ENCODE data around the gene VPS13D. TPM values are rescaled to one million over a fixed set of nuclear protein-coding genes. Genes with fewer than 3 reads are reported as not detected.
"Not testable (repeated sequence)": the region's sequence is repeated elsewhere in the genome, so short reads cannot be mapped to it uniquely, and the experiment has no call there.

Gene VPS13D
- total RNA-seq, 2 experiments from 2014 or later, result 24.7 to 25.9 TPM

DNA sequence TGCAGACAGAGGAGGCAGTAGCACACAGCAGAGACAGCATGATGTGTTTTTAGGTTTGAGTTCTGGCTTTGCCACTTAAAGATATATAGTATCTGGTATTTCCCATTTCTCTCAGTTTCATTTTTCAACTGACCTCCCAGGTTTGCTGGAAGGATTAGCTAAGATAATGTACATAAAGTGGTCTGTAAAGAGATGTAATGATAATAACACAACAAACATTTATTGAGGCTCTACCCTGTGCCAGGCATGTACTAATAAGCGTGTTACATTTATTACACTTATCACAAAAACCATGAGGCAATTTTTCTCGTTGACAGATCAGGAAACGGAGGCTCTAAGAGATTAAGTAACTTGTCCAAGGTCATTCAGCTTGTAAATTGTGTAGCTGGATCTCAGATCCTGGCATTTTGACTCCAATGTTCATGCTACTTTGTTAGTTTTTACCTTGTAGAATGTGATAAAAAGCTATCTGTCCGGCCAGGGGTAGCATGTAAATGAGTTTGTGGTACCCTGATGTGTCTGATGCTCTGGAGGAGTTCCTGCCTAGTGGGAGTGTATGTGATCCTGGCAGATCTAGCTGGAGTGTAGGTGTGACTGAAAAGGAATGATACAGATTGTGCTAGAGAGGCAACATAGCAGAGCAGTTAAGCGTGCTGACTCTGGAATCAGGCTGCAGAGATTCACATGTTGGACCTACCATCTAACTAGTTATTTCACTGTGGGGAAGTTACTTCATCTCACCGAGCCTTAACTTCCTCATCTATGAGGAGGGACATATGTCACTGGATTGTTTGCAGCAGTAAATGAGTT lies 146.6 kb downstream of the VPS13D start:
- CTCF ChIA-PET, result interaction anchor here (0.7 kb wide), 1 partner anchor 9 kb away, joined by 3 read pairs; no protein-coding TSS in a partner anchor
- POLR2A ChIA-PET, result no interaction called here

DNA sequence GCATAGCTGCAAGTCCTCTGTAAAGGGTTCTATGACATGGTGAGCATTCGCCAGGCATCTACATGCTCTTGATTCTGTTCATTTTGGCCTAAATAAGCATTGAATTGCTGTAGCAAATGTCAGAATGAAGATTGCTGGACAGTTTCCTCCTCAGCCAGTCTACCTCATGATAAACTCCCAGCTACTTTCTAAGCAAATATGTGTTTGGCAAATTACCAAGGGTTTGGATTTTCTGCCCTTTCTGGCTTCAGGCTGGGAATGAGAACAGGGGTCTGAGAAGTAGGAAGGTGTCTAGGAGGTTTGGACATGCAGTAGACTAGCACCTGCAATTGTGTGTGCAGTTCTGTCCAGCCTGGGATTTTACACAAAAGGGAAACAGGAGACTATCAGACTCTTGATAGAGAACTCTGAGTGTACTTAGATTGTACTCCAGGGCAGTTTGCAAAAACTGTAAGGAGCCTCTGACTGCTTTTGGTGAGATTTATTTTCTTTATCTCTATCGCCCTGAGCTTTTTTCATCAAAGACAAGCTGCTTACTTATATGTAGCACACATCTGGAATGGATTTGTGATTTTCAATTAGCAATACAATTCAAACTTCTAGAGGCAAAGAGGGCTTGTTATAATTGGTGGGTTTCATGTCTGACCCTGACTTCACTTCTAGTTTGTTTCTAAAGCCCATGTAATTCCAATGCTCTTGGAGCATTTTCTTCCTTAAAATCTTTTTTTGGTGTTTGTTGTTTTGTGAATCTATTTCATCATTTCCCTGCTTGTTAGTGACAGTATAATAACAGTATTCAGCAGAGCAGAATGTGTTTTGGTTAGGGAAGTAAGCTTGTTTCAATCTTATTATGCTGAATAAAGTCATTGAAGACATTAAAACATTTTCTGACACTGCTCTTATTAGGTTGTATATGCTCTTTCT lies 150.8 kb downstream of the VPS13D start:
- ChIA-PET CTCF (no interaction called here), POLR2A (no interaction called here)

DNA sequence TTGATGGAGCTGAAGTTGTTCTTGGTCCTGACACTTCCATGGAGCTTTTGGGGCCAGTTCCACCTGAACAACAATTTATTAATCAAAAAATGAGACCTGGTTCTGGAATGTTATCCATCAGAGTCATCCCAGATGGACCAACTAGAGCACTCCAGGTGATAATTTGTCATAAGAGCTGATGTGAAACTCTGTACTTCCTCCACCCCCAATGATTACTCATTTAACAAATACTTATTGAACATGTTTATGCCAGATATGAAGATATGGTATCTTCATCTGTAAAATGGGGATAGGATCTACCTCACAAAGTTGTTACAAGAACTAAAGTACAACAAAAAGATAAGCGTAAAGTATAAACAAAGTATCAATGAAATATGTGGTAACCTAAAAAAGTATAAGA lies 153.2 kb downstream of the VPS13D start:
- POLR2A ChIA-PET, result no interaction called here
- CTCF ChIA-PET, result interaction anchor here (0.8 kb wide), 1 partner anchor 208 kb away, joined by 3 read pairs; no protein-coding TSS in a partner anchor

- ChIA-PET POLR2A (no interaction called here), CTCF (no interaction called here)
Observed at GRCh38 chr1:12383786-12384185, 154.0 kb downstream of the VPS13D start.

- CTCF ChIA-PET, result no interaction called here
- POLR2A ChIA-PET, result interaction anchor here (0.8 kb wide), 1 partner anchor 125 kb away, joined by 3 read pairs; no protein-coding TSS in a partner anchor
Observed at GRCh38 chr1:12384836-12385456, 155.1 kb downstream of the VPS13D start.

DNA sequence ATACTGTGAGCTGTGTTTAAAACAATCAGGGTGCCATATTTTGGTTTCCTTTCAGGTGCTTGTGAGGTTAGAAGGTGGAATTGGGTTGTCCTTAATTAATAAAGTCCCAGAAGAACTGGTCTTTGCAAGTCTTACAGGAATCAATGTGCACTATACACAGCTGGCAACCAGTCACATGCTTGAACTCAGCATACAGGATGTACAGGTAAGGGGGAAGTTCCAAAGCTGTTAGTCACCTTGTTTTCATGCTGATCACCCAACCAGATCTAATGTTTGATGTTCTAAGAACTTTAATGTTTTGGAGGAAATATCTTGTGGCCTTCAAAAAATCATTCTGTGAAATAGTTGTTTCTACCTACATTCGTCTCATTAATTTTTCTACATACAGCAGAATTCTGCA lies 156.3 kb downstream of the VPS13D start:
- ChIA-PET POLR2A (no interaction called here), CTCF (interaction anchor here (1.4 kb wide), 1 partner anchor 234 kb away, joined by 5 read pairs; no protein-coding TSS in a partner anchor)

DNA sequence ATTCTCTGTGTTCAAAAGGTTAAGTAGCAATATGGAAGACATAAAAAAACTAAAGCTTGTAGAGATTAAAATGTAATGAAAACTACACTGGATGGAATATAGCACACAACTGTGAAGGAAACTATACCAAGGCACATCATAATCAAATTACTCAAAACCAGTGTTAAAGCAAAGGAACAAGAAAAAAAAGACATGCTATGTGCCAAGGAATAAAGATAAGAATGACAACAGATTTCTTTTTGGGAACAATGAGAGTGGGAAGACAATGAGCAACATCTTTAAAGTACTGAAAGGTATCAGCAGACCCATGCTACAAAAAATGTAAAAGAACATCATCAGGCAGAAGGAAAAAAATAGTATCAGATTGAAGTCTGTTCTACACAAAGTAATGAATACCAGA lies 157.8 kb downstream of the VPS13D start:
- ChIA-PET CTCF (no interaction called here), POLR2A (no interaction called here)

DNA sequence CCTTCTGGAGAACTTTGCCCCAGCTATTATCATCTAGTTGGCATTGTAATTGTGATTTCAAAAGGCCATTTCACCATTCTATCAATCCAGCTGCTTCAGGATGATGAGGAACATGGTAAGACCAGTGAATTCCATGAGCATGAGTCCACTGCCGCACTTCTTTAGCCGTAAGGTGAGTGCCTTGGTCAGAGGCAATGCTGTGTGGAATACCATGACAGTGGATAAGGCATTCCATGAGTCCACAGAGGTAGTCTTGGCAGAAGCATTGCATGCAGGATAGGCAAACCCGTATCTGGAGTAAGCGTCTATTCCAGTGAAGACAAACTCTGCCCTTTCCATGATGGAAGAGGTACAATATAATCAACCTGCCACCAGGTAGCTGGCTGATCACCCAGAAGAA lies 160.5 kb downstream of the VPS13D start:
- POLR2A ChIA-PET, CTCF ChIA-PET: not testable (repeated sequence)

DNA sequence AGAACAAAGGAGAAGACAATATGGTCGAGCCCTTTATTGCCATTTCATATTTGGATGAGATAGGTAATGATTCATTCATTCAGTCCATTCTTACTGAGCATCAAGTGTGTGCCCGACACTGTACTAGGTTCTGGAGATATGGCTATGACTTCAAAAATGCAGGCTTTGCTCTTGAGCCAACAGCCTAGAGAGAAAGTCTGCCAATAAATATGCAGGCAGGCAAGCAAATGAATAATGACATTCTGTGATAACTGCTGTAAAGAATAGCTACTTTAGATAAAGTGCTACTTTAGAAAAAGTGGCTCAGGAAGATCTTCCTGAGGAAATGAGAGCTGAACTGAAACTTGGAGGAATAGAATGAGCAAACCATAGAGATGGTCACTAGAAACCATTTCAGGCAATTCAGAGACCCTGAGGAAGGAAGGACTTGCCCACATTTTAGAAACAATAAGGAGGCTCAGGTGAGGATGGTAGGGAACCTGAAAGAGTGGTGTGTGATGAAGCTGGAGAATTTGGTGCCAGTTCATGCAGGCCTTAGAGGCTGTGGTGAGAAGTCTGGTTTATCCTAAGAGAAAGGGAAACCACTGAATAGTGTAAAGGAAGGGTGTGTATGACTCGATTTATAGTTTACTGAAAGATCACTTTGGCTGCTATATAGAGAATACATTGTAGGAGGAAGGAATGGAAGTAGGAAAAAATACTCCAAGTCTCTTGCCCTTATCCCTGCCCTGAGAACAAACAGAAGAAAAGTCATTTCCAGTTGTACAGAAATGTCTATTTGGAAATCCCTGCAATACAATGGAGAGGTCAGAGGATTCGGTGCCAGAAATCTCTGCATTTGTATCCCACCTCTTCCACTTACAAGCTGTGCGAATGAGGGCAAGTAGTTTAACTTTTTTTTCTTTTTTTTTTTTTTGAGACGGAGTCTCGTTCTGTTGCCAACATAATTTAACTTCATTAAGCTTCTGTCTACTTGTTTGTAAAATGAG lies 167.9 kb downstream of the VPS13D start:
- POLR2A ChIA-PET, result no interaction called here
- CTCF ChIA-PET, result no interaction called here

DNA sequence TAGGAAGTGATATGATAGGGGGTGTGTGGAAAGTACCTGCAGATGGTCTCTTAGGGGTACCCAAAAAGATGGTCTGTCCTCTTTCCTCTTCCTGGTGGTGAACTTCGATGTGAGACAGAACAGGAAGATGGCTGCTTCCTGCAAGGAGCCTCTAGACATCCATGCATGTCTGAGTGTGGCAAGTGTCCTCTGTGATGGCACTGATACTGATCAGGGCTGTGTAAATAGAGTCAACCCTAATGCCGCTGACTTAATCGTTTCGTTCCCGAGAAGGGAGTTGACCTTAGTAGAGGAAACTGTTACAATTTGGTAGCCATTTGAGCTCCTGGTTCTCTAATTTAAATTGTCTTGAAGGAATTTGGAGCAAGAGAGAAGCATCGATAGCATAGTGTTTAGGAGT lies 168.6 kb downstream of the VPS13D start:
- CTCF ChIA-PET, result interaction anchor here (0.6 kb wide), 1 partner anchor 61 kb away, joined by 3 read pairs; no protein-coding TSS in a partner anchor
- POLR2A ChIA-PET, result interaction anchor here (0.6 to 0.7 kb wide), 2 partner anchors 67 to 408 kb away, joined by 3 read pairs; no protein-coding TSS in a partner anchor

DNA sequence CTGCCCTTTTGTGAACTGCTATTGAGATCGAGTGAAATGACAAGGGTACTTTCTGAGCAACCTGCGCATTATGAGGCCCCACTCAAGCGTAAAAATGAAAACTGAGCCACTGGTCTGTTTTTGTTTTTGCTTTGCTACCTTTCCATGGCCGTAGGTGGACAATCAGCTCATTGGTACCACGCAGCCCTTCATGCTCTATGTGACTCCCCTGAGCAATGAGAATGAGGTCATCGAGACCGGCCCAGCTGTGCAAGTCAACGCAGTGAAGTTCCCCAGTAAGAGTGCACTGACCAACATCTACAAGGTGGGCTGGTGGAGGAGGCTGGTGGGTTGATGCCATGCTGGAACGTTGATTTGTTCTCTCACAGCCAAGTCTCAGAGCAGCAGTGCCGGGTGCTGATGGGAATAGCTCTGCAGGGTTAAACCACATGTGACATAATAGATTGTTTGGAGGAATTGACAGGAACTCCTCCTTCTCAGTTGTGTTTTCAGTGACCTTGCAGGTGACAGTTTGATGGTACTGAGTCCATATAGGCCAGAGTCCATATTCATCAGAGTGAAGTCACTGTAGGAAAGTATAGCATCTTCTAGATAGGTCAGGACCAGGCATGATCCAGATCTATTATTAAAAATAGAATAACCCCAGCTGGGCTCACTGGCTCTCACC lies 170.3 kb downstream of the VPS13D start:
- POLR2A ChIA-PET, result interaction anchor here (0.7 kb wide), 1 partner anchor 61 kb away, joined by 10 read pairs; no protein-coding TSS in a partner anchor
- CTCF ChIA-PET, result interaction anchor here (0.6 to 0.8 kb wide), 2 partner anchors 201 to 259 kb away, joined by 3 to 4 read pairs; no protein-coding TSS in a partner anchor

DNA sequence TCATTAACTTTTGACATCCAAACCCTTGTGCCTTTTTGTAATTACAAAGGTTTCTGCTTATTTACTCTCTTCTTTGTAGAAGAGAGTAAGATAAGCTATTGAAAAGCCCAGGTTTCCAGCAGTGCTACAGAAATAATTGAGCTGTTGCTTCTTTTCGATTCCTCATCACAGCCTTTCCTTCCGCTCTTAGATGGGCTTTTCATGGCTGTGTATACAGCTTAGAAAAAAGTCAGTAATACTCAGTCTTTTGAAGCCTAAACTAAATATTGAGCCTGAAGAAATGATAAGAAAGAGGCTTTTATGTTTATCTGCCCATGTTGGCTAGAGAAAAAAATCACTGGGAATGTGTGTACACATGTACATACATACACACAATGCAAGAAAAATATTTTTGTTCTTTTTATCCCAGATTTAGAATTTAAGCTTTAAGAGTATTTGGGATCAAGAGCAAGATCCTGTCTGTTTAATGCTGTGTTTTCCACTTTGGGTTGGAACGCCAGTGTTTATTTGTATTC lies 172.4 kb downstream of the VPS13D start:
- ChIA-PET POLR2A (no interaction called here), CTCF (no interaction called here)

DNA sequence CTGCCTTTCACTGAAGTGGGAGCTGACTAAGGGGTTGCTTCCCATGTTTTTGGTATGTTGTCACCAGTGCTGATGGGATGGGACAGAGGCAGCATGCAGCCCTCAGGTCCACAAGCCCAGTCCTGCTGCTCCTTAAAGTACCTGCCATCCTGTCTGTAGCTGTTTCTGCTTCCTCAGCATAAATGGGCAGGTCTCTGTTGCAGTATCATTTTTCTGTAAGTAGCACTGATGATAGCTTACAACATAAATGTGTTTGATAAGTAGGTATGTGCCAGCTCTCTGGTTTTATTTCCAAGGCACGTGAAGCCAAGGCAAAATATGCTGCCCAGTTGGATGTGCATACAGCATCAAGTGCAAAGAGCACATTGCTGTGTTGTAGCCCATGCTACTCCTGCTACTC lies 173.0 kb downstream of the VPS13D start:
- POLR2A ChIA-PET, result no interaction called here

GRCh38 chr1:12404918-12405317 lies 175.1 kb downstream of the VPS13D start:
- CTCF ChIA-PET, result interaction anchor here (0.6 kb wide), 1 partner anchor 145 kb away, joined by 3 read pairs; no protein-coding TSS in a partner anchor
- POLR2A ChIA-PET, result no interaction called here

More for the DNA sequence above, 173.0 kb downstream of the VPS13D start:
- CTCF ChIA-PET, result no interaction called here

- POLR2A ChIA-PET, result no interaction called here
- CTCF ChIA-PET, result no interaction called here
Observed at GRCh38 chr1:12405325-12406210, 175.7 kb downstream of the VPS13D start.

GRCh38 chr1:12406211-12407021 lies 176.6 kb downstream of the VPS13D start:
- CTCF ChIA-PET, result interaction anchor here (0.7 to 2.1 kb wide), 2 partner anchors 214 to 216 kb away, joined by 3 to 5 read pairs; no protein-coding TSS in a partner anchor
- POLR2A ChIA-PET, result no interaction called here
